Measurements from ENCODE around the gene UTY.

Gene UTY

GRCh38 chrY:13339381-13339780 is 140.5 kb downstream of the UTY start:
- H3K27me3 ChIP-seq (ENCODE audit: insufficient read depth, insufficient read length): no peaks in the 10 kb centered on the region
- H3K4me3 ChIP-seq (ENCODE audit: insufficient read length, low read depth): no peak overlapping the region
- DNase-seq (ENCODE audit: low read depth, low spot score): no peak
- no peaks in the 10 kb centered on the region for H3K9me3 ChIP-seq (ENCODE audit: insufficient read depth, low read length)
- H3K9ac ChIP-seq (ENCODE audit: insufficient read length, low read depth): no peak overlapping the region
- H3K36me3 ChIP-seq (ENCODE audit: insufficient read depth, insufficient read length, low read length): no peaks in the 10 kb centered on the region
- H3K4me1 ChIP-seq (ENCODE audit: insufficient read depth, insufficient read length): no peaks in the 10 kb centered on the region
- TF ChIP-seq YY1 (IDR thresholded peaks at IDR 0.05; ENCODE audit: insufficient read depth, insufficient read length): no peak
- TF ChIP-seq ZNF274 (IDR thresholded peaks at IDR 0.05; ENCODE audit: low read depth, low read length): no peak
- no peak for TF ChIP-seq SUZ12 (IDR thresholded peaks at IDR 0.05; ENCODE audit: extremely low read depth, insufficient read depth, insufficient read length)

GRCh38 chrY:13338711-13339110 is 141.1 kb downstream of the UTY start:
- no peak overlapping the region for H3K4me3 ChIP-seq (ENCODE audit: insufficient read length, low read depth)
- H3K9ac ChIP-seq (ENCODE audit: insufficient read length, low read depth): no peak overlapping the region
- H3K27me3 ChIP-seq (ENCODE audit: insufficient read depth, insufficient read length): no peaks in the 10 kb centered on the region
- no peaks in the 10 kb centered on the region for H3K9me3 ChIP-seq (ENCODE audit: insufficient read depth, low read length)
- no peak for TF ChIP-seq SUZ12 (IDR thresholded peaks at IDR 0.05; ENCODE audit: extremely low read depth, insufficient read depth, insufficient read length)
- no peak for TF ChIP-seq ZNF274 (IDR thresholded peaks at IDR 0.05; ENCODE audit: low read depth, low read length)
- TF ChIP-seq YY1 (IDR thresholded peaks at IDR 0.05; ENCODE audit: insufficient read depth, insufficient read length): no peak
- no peaks in the 10 kb centered on the region for H3K36me3 ChIP-seq (ENCODE audit: insufficient read depth, insufficient read length, low read length)
- no peaks in the 10 kb centered on the region for H3K4me1 ChIP-seq (ENCODE audit: insufficient read depth, insufficient read length)
- no peak for DNase-seq (ENCODE audit: low read depth, low spot score)

GRCh38 chrY:13337934-13338333 is 141.9 kb downstream of the UTY start:
- Histone ChIP-seq H3K9ac (ENCODE audit: insufficient read length, low read depth) (no peak overlapping the region), H3K27me3 (ENCODE audit: insufficient read depth, insufficient read length) (no peaks in the 10 kb centered on the region), H3K36me3 (ENCODE audit: insufficient read depth, insufficient read length, low read length) (no peaks in the 10 kb centered on the region), H3K4me3 (ENCODE audit: insufficient read length, low read depth) (no peak overlapping the region), H3K9me3 (ENCODE audit: insufficient read depth, low read length) (no peaks in the 10 kb centered on the region), H3K4me1 (ENCODE audit: insufficient read depth, insufficient read length) (no peaks in the 10 kb centered on the region)
- TF ChIP-seq ZNF274 (IDR thresholded peaks at IDR 0.05; ENCODE audit: low read depth, low read length) (no peak), SUZ12 (IDR thresholded peaks at IDR 0.05; ENCODE audit: extremely low read depth, insufficient read depth, insufficient read length) (no peak)
- no peak for DNase-seq (ENCODE audit: low read depth, low spot score)

GRCh38 chrY:13333791-13334190 is 146.0 kb downstream of the UTY start:
- Histone ChIP-seq H3K36me3 (ENCODE audit: insufficient read depth, insufficient read length, low read length) (no peaks in the 10 kb centered on the region), H3K9me3 (ENCODE audit: insufficient read depth, low read length) (no peaks in the 10 kb centered on the region), H3K4me3 (ENCODE audit: insufficient read length, low read depth) (no peak overlapping the region), H3K27me3 (ENCODE audit: insufficient read depth, insufficient read length) (no peaks in the 10 kb centered on the region), H3K9ac (ENCODE audit: insufficient read length, low read depth) (no peak overlapping the region), H3K4me1 (ENCODE audit: insufficient read depth, insufficient read length) (no peaks in the 10 kb centered on the region)
- no peak for DNase-seq (ENCODE audit: low read depth, low spot score)
- TF ChIP-seq YY1 (IDR thresholded peaks at IDR 0.05; ENCODE audit: insufficient read depth, insufficient read length) (no peak), SUZ12 (IDR thresholded peaks at IDR 0.05; ENCODE audit: extremely low read depth, insufficient read depth, insufficient read length) (no peak), ZNF274 (IDR thresholded peaks at IDR 0.05; ENCODE audit: low read depth, low read length) (no peak)

- Histone ChIP-seq H3K36me3 (ENCODE audit: insufficient read depth, insufficient read length, low read length) (no peaks in the 10 kb centered on the region), H3K9me3 (ENCODE audit: insufficient read depth, low read length) (no peaks in the 10 kb centered on the region), H3K4me1 (ENCODE audit: insufficient read depth, insufficient read length) (no peaks in the 10 kb centered on the region), H3K27me3 (ENCODE audit: insufficient read depth, insufficient read length) (no peaks in the 10 kb centered on the region), H3K9ac (ENCODE audit: insufficient read length, low read depth) (no peak overlapping the region), H3K4me3 (ENCODE audit: insufficient read length, low read depth) (no peak overlapping the region)
- no peak for TF ChIP-seq SUZ12 (IDR thresholded peaks at IDR 0.05; ENCODE audit: extremely low read depth, insufficient read depth, insufficient read length)
- TF ChIP-seq YY1 (IDR thresholded peaks at IDR 0.05; ENCODE audit: insufficient read depth, insufficient read length): no peak
- TF ChIP-seq ZNF274 (IDR thresholded peaks at IDR 0.05; ENCODE audit: low read depth, low read length): no peak
- no peak for DNase-seq (ENCODE audit: low read depth, low spot score)
These were observed 149.2 kb downstream of the UTY start for GRCh38 chrY:13330651-13331050.

- TF ChIP-seq YY1 (IDR thresholded peaks at IDR 0.05; ENCODE audit: insufficient read depth, insufficient read length): no peak
- TF ChIP-seq SUZ12 (IDR thresholded peaks at IDR 0.05; ENCODE audit: extremely low read depth, insufficient read depth, insufficient read length): no peak
- TF ChIP-seq ZNF274 (IDR thresholded peaks at IDR 0.05; ENCODE audit: low read depth, low read length): no peak
- no peaks in the 10 kb centered on the region for H3K4me1 ChIP-seq (ENCODE audit: insufficient read depth, insufficient read length)
- H3K9ac ChIP-seq (ENCODE audit: insufficient read length, low read depth): no peak overlapping the region
- H3K36me3 ChIP-seq (ENCODE audit: insufficient read depth, insufficient read length, low read length): no peaks in the 10 kb centered on the region
- DNase-seq (ENCODE audit: low read depth, low spot score): no peak
- H3K4me3 ChIP-seq (ENCODE audit: insufficient read length, low read depth): no peak overlapping the region
- H3K27me3 ChIP-seq (ENCODE audit: insufficient read depth, insufficient read length): no peaks in the 10 kb centered on the region
- H3K9me3 ChIP-seq (ENCODE audit: insufficient read depth, low read length): no peaks in the 10 kb centered on the region
These were observed 166.9 kb downstream of the UTY start for GRCh38 chrY:13312966-13313365.

- Histone ChIP-seq H3K9ac (ENCODE audit: insufficient read length, low read depth) (no peak overlapping the region), H3K36me3 (ENCODE audit: insufficient read depth, insufficient read length, low read length) (no peaks in the 10 kb centered on the region), H3K4me1 (ENCODE audit: insufficient read depth, insufficient read length) (no peaks in the 10 kb centered on the region), H3K4me3 (ENCODE audit: insufficient read length, low read depth) (no peak overlapping the region), H3K27me3 (ENCODE audit: insufficient read depth, insufficient read length) (no peaks in the 10 kb centered on the region), H3K9me3 (ENCODE audit: insufficient read depth, low read length) (no peaks in the 10 kb centered on the region)
- no peak for TF ChIP-seq ZNF274 (IDR thresholded peaks at IDR 0.05; ENCODE audit: low read depth, low read length)
- no peak for TF ChIP-seq YY1 (IDR thresholded peaks at IDR 0.05; ENCODE audit: insufficient read depth, insufficient read length)
- no peak for TF ChIP-seq SUZ12 (IDR thresholded peaks at IDR 0.05; ENCODE audit: extremely low read depth, insufficient read depth, insufficient read length)
- no peak for DNase-seq (ENCODE audit: low read depth, low spot score)
These were observed 171.9 kb downstream of the UTY start for GRCh38 chrY:13307959-13308358.

- Histone ChIP-seq H3K9me3 (ENCODE audit: insufficient read depth, low read length) (no peaks in the 10 kb centered on the region), H3K36me3 (ENCODE audit: insufficient read depth, insufficient read length, low read length) (no peaks in the 10 kb centered on the region), H3K9ac (ENCODE audit: insufficient read length, low read depth) (no peak overlapping the region), H3K27me3 (ENCODE audit: insufficient read depth, insufficient read length) (no peaks in the 10 kb centered on the region), H3K4me3 (ENCODE audit: insufficient read length, low read depth) (no peak overlapping the region), H3K4me1 (ENCODE audit: insufficient read depth, insufficient read length) (no peaks in the 10 kb centered on the region)
- TF ChIP-seq SUZ12 (IDR thresholded peaks at IDR 0.05; ENCODE audit: extremely low read depth, insufficient read depth, insufficient read length) (no peak), YY1 (IDR thresholded peaks at IDR 0.05; ENCODE audit: insufficient read depth, insufficient read length) (no peak), ZNF274 (IDR thresholded peaks at IDR 0.05; ENCODE audit: low read depth, low read length) (no peak)
- DNase-seq (ENCODE audit: low read depth, low spot score): no peak
These were observed 179.0 kb downstream of the UTY start for GRCh38 chrY:13300795-13301194.
